Measurements from ENCODE around the gene TMIGD2. TPM values are rescaled to one million over a fixed set of nuclear protein-coding genes. Genes with fewer than 3 reads are reported as not detected.

Gene TMIGD2
- total RNA-seq, 2 donors from 2014 or later, result not detected

DNA sequence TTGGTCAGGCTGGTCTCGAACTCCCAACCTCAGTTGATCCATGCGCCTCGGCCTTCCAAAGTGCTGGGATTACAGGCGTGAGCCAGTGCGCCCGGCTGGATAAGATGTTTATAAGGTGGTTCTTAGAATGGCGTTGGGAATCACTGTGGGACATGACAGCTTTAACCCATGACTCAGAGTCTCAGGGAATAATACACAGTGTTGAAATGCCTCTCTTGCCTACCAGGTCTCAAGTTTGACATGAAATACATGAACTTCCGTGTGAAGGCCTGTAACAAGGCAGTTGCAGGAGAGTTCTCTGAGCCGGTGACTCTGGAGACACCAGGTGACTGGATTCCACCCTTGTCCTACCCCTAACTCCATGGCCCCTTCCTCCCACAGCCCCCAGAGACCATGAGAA is 14.8 kb upstream of the TMIGD2 start:
- H3K4me3 ChIP-seq, result no peak overlapping the region
- intact Hi-C loops (cut with DNase I), result no loop called here
- WGBS, 2 donors, result 59 to 70% methylated on average over 9 of the region's 9 CpGs
- no peak for DNase-seq
- H3K27me3 ChIP-seq, result no peaks in the 10 kb centered on the region
- H3K9me3 ChIP-seq, result no peaks in the 10 kb centered on the region
- no peak for TF ChIP-seq POLR2A (IDR thresholded peaks at IDR 0.05)
- TF ChIP-seq, protein P1, sequence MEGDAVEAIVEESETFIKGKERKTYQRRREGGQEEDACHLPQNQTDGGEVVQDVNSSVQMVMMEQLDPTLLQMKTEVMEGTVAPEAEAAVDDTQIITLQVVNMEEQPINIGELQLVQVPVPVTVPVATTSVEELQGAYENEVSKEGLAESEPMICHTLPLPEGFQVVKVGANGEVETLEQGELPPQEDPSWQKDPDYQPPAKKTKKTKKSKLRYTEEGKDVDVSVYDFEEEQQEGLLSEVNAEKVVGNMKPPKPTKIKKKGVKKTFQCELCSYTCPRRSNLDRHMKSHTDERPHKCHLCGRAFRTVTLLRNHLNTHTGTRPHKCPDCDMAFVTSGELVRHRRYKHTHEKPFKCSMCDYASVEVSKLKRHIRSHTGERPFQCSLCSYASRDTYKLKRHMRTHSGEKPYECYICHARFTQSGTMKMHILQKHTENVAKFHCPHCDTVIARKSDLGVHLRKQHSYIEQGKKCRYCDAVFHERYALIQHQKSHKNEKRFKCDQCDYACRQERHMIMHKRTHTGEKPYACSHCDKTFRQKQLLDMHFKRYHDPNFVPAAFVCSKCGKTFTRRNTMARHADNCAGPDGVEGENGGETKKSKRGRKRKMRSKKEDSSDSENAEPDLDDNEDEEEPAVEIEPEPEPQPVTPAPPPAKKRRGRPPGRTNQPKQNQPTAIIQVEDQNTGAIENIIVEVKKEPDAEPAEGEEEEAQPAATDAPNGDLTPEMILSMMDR (IDR thresholded peaks at IDR 0.05), result no peak
- H3K36me3 ChIP-seq (replicated peaks in 1 of 2; ENCODE audit: insufficient read depth in 1 of 2, low read depth in 2 of 2), result no peaks in the 10 kb centered on the region
- H3K27ac ChIP-seq, result no peak overlapping the region
- ATAC-seq, result no peak
- H3K4me1 ChIP-seq, result no peaks in the 10 kb centered on the region

DNA sequence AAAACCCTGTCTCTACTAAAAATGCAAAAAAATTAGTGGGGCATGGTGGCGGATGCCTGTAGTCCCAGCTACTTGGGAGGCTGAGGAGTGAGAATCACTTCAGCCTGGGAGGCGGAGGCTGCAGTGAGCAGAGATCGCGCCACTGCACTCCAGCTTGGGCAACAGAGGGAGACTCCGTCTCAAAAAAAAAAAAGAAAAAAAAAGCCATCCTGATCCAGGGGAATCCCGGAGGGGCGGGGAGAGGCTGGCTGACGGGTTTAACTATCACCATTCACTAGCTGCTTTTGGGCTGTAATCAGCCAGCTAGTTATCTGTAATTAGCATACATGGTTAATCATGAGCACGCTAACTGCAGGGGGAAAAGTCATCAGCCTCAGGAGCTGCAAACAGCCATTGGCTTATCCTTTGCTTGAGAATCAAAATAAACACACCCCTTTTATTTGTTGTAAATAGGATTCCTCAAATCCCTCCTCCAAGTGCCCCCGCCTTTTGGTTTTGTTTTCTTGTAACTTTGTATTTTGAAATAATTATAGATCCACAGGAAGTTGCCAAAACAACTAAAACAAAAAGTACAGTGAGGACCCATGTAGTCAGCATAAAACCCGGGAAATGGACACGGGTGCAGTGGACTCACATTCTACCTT is 11.8 kb upstream of the TMIGD2 start:
- no peaks in the 10 kb centered on the region for H3K36me3 ChIP-seq (replicated peaks in 1 of 2; ENCODE audit: insufficient read depth in 1 of 2, low read depth in 2 of 2)
- no peaks in the 10 kb centered on the region for H3K4me1 ChIP-seq
- TF ChIP-seq, protein P1 (IDR thresholded peaks at IDR 0.05), result no peak
- no peak for TF ChIP-seq POLR2A (IDR thresholded peaks at IDR 0.05)
- H3K9me3 ChIP-seq, result no peaks in the 10 kb centered on the region
- ATAC-seq, result no peak
- H3K27me3 ChIP-seq, result no peaks in the 10 kb centered on the region
- no peak for DNase-seq
- H3K27ac ChIP-seq, result no peak overlapping the region
- H3K4me3 ChIP-seq, result no peak overlapping the region
- WGBS, 2 donors, result 38 to 44% methylated on average over 12 of the region's 12 CpGs
- intact Hi-C loops (cut with DNase I), result no loop called here

DNA sequence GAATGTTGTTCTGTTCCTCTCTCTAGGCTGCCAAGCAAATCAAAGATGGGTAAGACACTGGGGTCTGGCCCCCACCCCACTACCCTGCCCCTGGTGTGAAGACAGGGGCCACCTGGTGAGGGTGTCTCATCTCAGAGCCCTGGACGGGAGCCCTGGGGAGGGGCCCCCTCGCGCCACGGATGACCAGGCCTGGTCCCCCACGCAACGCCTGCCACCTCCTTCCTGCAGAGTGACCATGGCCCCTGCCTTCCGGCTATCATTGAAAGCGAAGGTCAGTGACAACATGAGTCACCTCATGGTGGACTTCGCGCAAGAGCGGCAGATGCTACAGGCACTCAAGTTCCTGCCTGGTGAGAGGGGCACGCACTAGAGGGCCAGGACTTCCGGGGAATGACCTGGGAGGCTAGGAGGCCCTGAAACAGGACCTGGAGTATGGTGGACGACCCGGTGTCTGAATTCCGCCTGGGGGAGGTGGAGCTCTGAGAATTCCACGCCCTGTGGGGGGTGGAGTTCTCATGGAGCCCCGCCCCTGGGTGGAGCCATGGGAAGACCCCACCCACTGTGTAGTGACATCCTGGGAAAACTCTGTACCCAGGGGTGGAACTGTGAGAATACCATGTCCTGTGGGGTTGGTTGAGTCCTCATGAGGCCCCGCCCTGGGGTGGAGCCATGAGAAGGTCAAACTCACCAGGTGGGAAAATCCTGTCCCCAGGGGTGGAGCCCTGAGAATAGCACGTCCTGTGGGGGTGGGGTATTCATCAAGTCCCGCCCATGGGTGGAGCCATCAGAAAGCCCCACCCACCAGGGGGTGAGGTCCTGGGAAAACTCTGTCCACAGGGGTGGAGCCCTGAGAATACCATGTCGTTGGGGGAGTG is 8.3 kb upstream of the TMIGD2 start:
- Histone ChIP-seq H3K36me3 (replicated peaks in 1 of 2; ENCODE audit: insufficient read depth in 1 of 2, low read depth in 2 of 2) (no peaks in the 10 kb centered on the region), H3K27ac (no peak overlapping the region), H3K4me1 (no peaks in the 10 kb centered on the region), H3K9me3 (no peaks in the 10 kb centered on the region), H3K4me3 (no peak overlapping the region), H3K27me3 (no peaks in the 10 kb centered on the region)
- TF ChIP-seq, protein P1 (IDR thresholded peaks at IDR 0.05), result no peak
- TF ChIP-seq POLR2A (IDR thresholded peaks at IDR 0.05), result no peak
- DNase-seq, result no peak
- no peak for ATAC-seq
- WGBS, 2 donors, result 73 to 81% methylated on average over 6 to 22 of the region's 22 CpGs
- intact Hi-C loops (cut with DNase I), result no loop called here

DNA sequence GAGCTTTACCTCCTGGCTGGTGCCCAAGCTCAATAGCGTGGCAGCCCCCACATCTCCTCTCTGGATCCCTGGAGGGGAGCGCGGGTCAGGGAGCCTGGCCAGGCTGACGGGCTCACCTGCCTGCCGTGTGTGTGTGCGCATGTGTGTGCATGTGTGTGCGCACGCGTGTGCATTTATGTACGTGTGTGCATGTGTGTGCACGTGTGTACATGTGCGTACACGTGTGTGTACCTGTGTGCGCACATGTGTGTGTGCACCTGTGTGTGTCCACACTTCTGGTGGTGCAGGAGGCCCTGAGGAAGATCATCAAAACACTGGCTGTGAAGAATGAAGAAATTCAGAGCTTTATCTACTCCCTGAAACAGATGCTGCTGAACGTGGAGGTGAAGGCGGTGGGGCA is 3.5 kb upstream of the TMIGD2 start:
- DNase-seq (no peak), ATAC-seq (no peak)
- H3K4me3 ChIP-seq, result no peak overlapping the region
- H3K4me1 ChIP-seq, result peaks cover 5% of the 10 kb centered on the region
- intact Hi-C loops (cut with DNase I), result no loop called here
- H3K27ac ChIP-seq, result no peak overlapping the region
- no peaks in the 10 kb centered on the region for H3K36me3 ChIP-seq (replicated peaks in 1 of 2; ENCODE audit: insufficient read depth in 1 of 2, low read depth in 2 of 2)
- WGBS, 2 donors, result 59 to 68% methylated on average over 4 to 14 of the region's 16 CpGs
- TF ChIP-seq, protein P1 (IDR thresholded peaks at IDR 0.05), result peak in 1 of 7 experiments; percentile 15
- no peak for TF ChIP-seq POLR2A (IDR thresholded peaks at IDR 0.05)
- H3K27me3 ChIP-seq, result peaks cover 0 to 9% of the 10 kb centered on the region in 2 donors
- H3K9me3 ChIP-seq, result no peaks in the 10 kb centered on the region

Data from body of pancreas (tissue), 4 donors.